ENCODE data around the gene FBXO38. TPM values are rescaled to one million over a fixed set of nuclear protein-coding genes. Genes with fewer than 3 reads are reported as not detected.

FBXO38 gene
- total RNA-seq, 1 donor from 2014 or later, result 60.0 TPM

DNA sequence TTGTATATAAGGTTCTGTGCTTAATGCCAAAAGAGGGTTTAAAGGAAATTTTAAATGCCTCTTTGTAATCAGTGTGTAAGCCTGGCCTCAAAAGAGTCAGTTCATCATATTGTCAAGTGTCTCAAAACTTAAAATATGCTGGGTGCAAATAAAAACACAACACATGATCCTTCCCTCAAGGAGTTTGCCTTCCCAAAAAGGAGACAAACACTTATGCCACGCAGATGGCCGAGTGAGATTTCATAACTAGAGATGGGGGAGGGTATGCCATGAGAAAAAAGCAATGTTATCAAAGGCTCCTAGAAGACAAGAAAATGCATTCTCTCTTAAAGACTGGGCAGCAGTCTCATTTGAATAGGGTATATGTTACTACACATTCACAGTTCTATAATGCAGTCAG, 55.2 kb downstream of the FBXO38 start:
- H3K27me3 ChIP-seq (ENCODE audit: control insufficient read depth in 3 of 3, insufficient read depth in 3 of 3, low read length in 3 of 3), result no peaks in the 10 kb centered on the region
- peaks cover 11 to 55% (median 29%) of the 10 kb centered on the region in 3 donors for H3K36me3 ChIP-seq (ENCODE audit: control insufficient read depth in 3 of 3, insufficient read depth in 3 of 3, low read length in 3 of 3)
- H3K9me3 ChIP-seq (ENCODE audit: control insufficient read depth in 3 of 3, low read length in 3 of 3), result no peaks in the 10 kb centered on the region
- no peak overlapping the region for H3K27ac ChIP-seq (ENCODE audit: low read depth, low read length)
- no peak overlapping the region for H3K9ac ChIP-seq (ENCODE audit: low read depth in 1 of 3, low read length in 3 of 3)
- H3K4me3 ChIP-seq (ENCODE audit: low read length in 3 of 3), result no peak overlapping the region
- H3K4me1 ChIP-seq (ENCODE audit: control insufficient read depth in 3 of 3, insufficient read depth in 3 of 3, low read length in 3 of 3), result no peaks in the 10 kb centered on the region

DNA sequence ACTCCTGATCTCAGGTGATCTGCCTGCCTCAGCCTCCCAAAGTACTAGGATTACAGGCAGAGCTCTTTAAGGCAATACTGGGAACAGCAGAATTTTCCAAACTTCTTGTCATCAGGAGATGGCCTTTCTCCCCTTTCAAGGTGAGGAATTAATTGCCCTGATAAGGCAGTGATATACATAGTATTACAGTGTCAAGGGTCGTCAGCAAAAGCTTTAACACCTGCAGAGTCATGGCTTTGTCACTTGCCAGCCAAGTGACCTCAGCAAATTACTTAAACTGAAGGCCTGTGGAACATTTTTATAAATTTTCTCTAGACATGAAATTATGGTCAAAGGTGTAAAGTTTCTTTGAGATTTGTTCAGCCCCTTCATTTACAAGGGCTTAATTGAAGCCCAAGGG, 59.5 kb downstream of the FBXO38 start:
- H3K27me3 ChIP-seq (ENCODE audit: control insufficient read depth in 3 of 3, insufficient read depth in 3 of 3, low read length in 3 of 3), result no peaks in the 10 kb centered on the region
- no peaks in the 10 kb centered on the region for H3K4me1 ChIP-seq (ENCODE audit: control insufficient read depth in 3 of 3, insufficient read depth in 3 of 3, low read length in 3 of 3)
- no peaks in the 10 kb centered on the region for H3K9me3 ChIP-seq (ENCODE audit: control insufficient read depth in 3 of 3, low read length in 3 of 3)
- H3K36me3 ChIP-seq (ENCODE audit: control insufficient read depth in 3 of 3, insufficient read depth in 3 of 3, low read length in 3 of 3), result peaks cover 11 to 34% (median 17%) of the 10 kb centered on the region in 3 donors
- H3K9ac ChIP-seq (ENCODE audit: low read depth in 1 of 3, low read length in 3 of 3), result no peak overlapping the region
- no peak overlapping the region for H3K27ac ChIP-seq (ENCODE audit: low read depth, low read length)
- no peak overlapping the region for H3K4me3 ChIP-seq (ENCODE audit: low read length in 3 of 3)

GRCh38 chr5:148443998-148444397, 60.2 kb downstream of the FBXO38 start:
- H3K4me3 ChIP-seq (ENCODE audit: low read length in 3 of 3), result no peak overlapping the region
- H3K9me3 ChIP-seq (ENCODE audit: control insufficient read depth in 3 of 3, low read length in 3 of 3), result no peaks in the 10 kb centered on the region
- peaks cover 11 to 28% (median 16%) of the 10 kb centered on the region in 3 donors for H3K36me3 ChIP-seq (ENCODE audit: control insufficient read depth in 3 of 3, insufficient read depth in 3 of 3, low read length in 3 of 3)
- no peak overlapping the region for H3K27ac ChIP-seq (ENCODE audit: low read depth, low read length)
- H3K27me3 ChIP-seq (ENCODE audit: control insufficient read depth in 3 of 3, insufficient read depth in 3 of 3, low read length in 3 of 3), result no peaks in the 10 kb centered on the region
- no peak overlapping the region for H3K9ac ChIP-seq (ENCODE audit: low read depth in 1 of 3, low read length in 3 of 3)
- H3K4me1 ChIP-seq (ENCODE audit: control insufficient read depth in 3 of 3, insufficient read depth in 3 of 3, low read length in 3 of 3), result no peaks in the 10 kb centered on the region

DNA sequence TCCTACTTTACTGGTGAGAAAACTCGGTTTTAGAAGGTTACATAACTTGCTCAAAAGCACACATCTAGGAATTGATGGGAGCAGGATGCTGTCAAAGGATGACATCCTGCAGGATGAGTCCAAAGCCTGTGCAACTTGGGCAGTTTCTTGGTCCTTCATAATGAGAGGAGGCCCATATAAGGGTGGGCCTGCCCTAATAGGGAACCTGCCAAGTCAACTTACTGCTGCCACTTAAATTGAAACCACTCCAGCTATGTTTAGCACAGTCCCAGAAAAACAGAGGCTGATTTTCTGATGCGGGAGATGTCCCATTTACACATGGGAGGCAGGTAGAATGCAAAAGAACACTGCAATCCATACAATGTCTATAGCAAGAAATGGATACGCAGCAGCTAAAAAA, 61.8 kb downstream of the FBXO38 start:
- H3K9me3 ChIP-seq (ENCODE audit: control insufficient read depth in 3 of 3, low read length in 3 of 3), result no peaks in the 10 kb centered on the region
- no peak overlapping the region for H3K4me3 ChIP-seq (ENCODE audit: low read length in 3 of 3)
- H3K9ac ChIP-seq (ENCODE audit: low read depth in 1 of 3, low read length in 3 of 3), result no peak overlapping the region

DNA sequence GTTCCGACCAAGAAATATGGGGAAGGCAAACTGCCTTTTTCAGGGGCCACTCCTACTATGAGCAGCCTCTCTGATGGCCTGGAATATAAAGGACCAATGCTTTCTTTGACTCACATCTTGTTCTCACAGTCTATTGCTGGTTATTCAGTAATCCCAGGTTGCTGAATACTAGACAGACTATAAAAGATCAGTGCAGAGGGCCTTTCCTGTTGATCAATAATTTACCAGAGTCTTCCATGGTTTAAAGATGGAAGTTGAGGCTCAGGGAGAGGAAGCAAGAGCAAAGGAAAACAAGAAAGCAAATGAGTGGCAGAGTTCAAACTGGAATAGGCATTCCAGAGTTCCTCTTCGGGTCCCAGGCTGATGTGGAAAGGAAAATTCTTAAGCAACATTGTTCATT, 62.9 kb downstream of the FBXO38 start:
- H3K36me3 ChIP-seq (ENCODE audit: control insufficient read depth in 3 of 3, insufficient read depth in 3 of 3, low read length in 3 of 3), result peaks cover 2 to 12% (median 6%) of the 10 kb centered on the region in 3 donors
- H3K27me3 ChIP-seq (ENCODE audit: control insufficient read depth in 3 of 3, insufficient read depth in 3 of 3, low read length in 3 of 3), result no peaks in the 10 kb centered on the region
- H3K4me1 ChIP-seq (ENCODE audit: control insufficient read depth in 3 of 3, insufficient read depth in 3 of 3, low read length in 3 of 3), result no peaks in the 10 kb centered on the region
- no peak overlapping the region for H3K9ac ChIP-seq (ENCODE audit: low read depth in 1 of 3, low read length in 3 of 3)
- no peaks in the 10 kb centered on the region for H3K9me3 ChIP-seq (ENCODE audit: control insufficient read depth in 3 of 3, low read length in 3 of 3)
- no peak overlapping the region for H3K4me3 ChIP-seq (ENCODE audit: low read length in 3 of 3)
- H3K27ac ChIP-seq (ENCODE audit: low read depth, low read length), result no peak overlapping the region

More for the DNA sequence above, 61.8 kb downstream of the FBXO38 start:
- no peaks in the 10 kb centered on the region for H3K4me1 ChIP-seq (ENCODE audit: control insufficient read depth in 3 of 3, insufficient read depth in 3 of 3, low read length in 3 of 3)
- H3K27ac ChIP-seq (ENCODE audit: low read depth, low read length), result no peak overlapping the region
- H3K27me3 ChIP-seq (ENCODE audit: control insufficient read depth in 3 of 3, insufficient read depth in 3 of 3, low read length in 3 of 3), result no peaks in the 10 kb centered on the region
- peaks cover 7 to 18% (median 13%) of the 10 kb centered on the region in 3 donors for H3K36me3 ChIP-seq (ENCODE audit: control insufficient read depth in 3 of 3, insufficient read depth in 3 of 3, low read length in 3 of 3)

DNA sequence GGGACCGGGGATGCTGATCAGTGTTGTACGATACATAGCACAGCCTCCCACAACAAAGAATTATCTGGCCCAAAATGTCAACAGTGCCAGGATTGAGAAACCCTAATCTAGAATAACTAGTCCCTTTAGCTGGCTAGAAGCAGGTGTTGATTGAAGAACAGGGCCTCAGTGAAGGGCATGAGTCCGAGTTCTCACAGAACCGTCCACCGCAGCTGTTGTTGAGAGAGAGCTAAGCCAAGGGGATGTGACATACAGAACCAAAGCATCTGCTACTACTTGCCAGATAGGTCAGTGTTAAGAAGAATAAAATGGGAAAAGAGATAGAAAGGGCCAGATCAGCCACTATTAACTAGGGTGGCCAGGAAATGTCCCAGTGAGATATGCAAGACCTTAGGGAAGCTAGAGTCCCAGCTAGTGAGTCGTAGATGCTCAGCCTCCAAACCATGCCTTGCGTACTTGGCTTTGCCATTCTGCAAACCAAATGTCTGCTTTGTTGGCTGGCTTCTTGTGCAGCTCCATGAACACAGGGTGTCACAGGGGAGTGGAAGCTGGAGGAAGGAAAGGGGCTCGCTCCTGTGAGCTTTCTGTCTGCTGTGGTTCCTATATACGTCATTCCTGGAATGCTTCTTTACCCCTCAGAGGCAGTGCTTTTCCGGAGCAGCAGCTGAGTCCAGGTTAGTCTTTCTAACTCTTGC, 68.9 kb downstream of the FBXO38 start:
- no peak overlapping the region for H3K27ac ChIP-seq (ENCODE audit: low read depth, low read length)
- H3K4me1 ChIP-seq (ENCODE audit: control insufficient read depth in 3 of 3, insufficient read depth in 3 of 3, low read length in 3 of 3), result no peaks in the 10 kb centered on the region
- no peak overlapping the region for H3K9ac ChIP-seq (ENCODE audit: low read depth in 1 of 3, low read length in 3 of 3)
- H3K27me3 ChIP-seq (ENCODE audit: control insufficient read depth in 3 of 3, insufficient read depth in 3 of 3, low read length in 3 of 3), result no peaks in the 10 kb centered on the region
- H3K36me3 ChIP-seq (ENCODE audit: control insufficient read depth in 3 of 3, insufficient read depth in 3 of 3, low read length in 3 of 3), result no peaks in the 10 kb centered on the region
- no peaks in the 10 kb centered on the region for H3K9me3 ChIP-seq (ENCODE audit: control insufficient read depth in 3 of 3, low read length in 3 of 3)
- H3K4me3 ChIP-seq (ENCODE audit: low read length in 3 of 3), result no peak overlapping the region

GRCh38 chr5:148454576-148454975, 70.8 kb downstream of the FBXO38 start:
- H3K27ac ChIP-seq (ENCODE audit: low read depth, low read length), result no peak overlapping the region
- no peaks in the 10 kb centered on the region for H3K9me3 ChIP-seq (ENCODE audit: control insufficient read depth in 3 of 3, low read length in 3 of 3)
- H3K27me3 ChIP-seq (ENCODE audit: control insufficient read depth in 3 of 3, insufficient read depth in 3 of 3, low read length in 3 of 3), result no peaks in the 10 kb centered on the region
- no peaks in the 10 kb centered on the region for H3K36me3 ChIP-seq (ENCODE audit: control insufficient read depth in 3 of 3, insufficient read depth in 3 of 3, low read length in 3 of 3)
- no peaks in the 10 kb centered on the region for H3K4me1 ChIP-seq (ENCODE audit: control insufficient read depth in 3 of 3, insufficient read depth in 3 of 3, low read length in 3 of 3)
- H3K4me3 ChIP-seq (ENCODE audit: low read length in 3 of 3), result no peak overlapping the region
- H3K9ac ChIP-seq (ENCODE audit: low read depth in 1 of 3, low read length in 3 of 3), result no peak overlapping the region

DNA sequence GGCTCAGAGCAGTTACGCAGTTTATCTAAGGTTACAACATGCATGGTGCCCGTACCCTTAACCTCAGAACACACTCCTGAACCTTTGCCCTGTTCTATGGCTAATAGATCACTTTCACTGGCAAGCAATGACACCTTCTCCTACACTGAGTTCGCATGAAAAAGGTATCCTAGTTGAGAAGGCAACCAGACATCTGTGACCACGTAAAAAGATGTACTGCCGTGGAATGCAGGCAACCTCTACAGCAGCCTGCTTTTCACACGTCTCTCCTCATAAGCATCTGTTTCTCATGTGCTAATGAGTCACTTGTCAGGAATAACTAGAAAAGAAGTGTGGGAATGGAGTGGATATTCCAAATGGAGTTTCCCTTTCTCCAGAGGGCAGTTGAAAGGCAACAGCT, 71.4 kb downstream of the FBXO38 start:
- no peak overlapping the region for H3K4me3 ChIP-seq (ENCODE audit: low read length in 3 of 3)
- no peak overlapping the region for H3K27ac ChIP-seq (ENCODE audit: low read depth, low read length)
- no peaks in the 10 kb centered on the region for H3K4me1 ChIP-seq (ENCODE audit: control insufficient read depth in 3 of 3, insufficient read depth in 3 of 3, low read length in 3 of 3)
- H3K36me3 ChIP-seq (ENCODE audit: control insufficient read depth in 3 of 3, insufficient read depth in 3 of 3, low read length in 3 of 3), result no peaks in the 10 kb centered on the region
- no peak overlapping the region for H3K9ac ChIP-seq (ENCODE audit: low read depth in 1 of 3, low read length in 3 of 3)
- H3K27me3 ChIP-seq (ENCODE audit: control insufficient read depth in 3 of 3, insufficient read depth in 3 of 3, low read length in 3 of 3), result no peaks in the 10 kb centered on the region
- H3K9me3 ChIP-seq (ENCODE audit: control insufficient read depth in 3 of 3, low read length in 3 of 3), result no peaks in the 10 kb centered on the region

DNA sequence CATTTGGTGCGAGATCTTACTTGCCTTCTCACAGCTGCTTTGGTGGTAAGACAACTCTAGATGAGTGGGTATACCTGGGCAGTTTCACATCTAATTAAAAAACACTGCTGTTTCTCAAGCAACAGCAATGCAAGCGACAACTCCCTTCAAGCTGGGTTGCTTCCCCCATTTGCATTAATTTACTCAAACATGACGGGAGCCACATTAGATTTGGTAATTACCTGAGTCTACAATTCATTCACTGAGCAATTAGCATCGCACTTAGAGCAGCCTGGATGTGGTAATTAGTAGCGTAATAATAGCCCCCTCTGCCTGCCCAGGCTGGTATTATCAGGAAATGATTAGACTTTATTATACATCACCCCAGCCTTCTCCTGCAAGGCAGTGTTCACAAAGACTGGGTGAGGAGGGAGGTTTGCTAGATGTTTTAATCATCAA, 73.4 kb downstream of the FBXO38 start:
- no peak overlapping the region for H3K4me3 ChIP-seq (ENCODE audit: low read length in 3 of 3)
- no peak overlapping the region for H3K9ac ChIP-seq (ENCODE audit: low read depth in 1 of 3, low read length in 3 of 3)
- no peaks in the 10 kb centered on the region for H3K9me3 ChIP-seq (ENCODE audit: control insufficient read depth in 3 of 3, low read length in 3 of 3)
- no peak overlapping the region for H3K27ac ChIP-seq (ENCODE audit: low read depth, low read length)
- no peaks in the 10 kb centered on the region for H3K4me1 ChIP-seq (ENCODE audit: control insufficient read depth in 3 of 3, insufficient read depth in 3 of 3, low read length in 3 of 3)
- H3K36me3 ChIP-seq (ENCODE audit: control insufficient read depth in 3 of 3, insufficient read depth in 3 of 3, low read length in 3 of 3), result no peaks in the 10 kb centered on the region
- H3K27me3 ChIP-seq (ENCODE audit: control insufficient read depth in 3 of 3, insufficient read depth in 3 of 3, low read length in 3 of 3), result no peaks in the 10 kb centered on the region

DNA sequence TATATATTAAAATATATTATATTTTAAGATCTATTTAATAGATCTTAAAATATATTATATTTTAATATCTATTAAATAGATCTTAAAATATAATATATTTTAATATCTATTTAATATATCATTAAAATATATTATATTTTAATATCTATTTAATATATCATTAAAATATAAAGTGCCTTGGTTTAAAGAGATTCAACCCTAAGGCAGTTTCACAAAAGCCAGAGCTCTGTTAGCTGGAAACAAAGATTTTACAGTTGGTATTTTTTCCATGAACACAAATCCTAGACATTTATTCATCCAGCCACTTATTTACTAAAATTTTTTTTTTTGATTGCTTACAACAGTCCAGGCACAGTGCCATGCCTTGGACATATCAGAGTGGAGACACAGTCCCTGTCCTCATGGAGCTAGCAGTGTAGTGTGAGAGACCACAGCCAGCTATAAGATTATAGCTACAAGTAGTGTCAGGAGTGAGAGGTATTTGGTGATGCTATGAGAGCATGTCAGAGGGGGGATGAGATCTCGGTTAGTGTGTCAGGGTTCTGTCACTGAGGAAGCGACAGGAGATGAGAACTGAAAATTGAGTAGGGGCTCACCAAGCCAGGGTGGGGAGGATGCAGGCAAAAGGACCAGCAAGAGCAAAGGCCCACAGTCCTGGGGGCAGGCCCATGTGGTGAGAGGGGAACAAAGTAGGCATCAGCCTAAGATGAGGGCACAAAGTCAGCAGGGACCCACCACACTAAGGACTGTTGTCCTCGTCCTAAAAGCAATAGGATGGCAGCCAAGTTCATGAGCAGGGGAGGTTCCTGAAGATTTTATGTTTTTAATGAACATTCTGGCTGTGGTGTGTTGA, 74.5 kb downstream of the FBXO38 start:
- Histone ChIP-seq H3K9ac (ENCODE audit: low read depth in 1 of 3, low read length in 3 of 3) (no peak overlapping the region), H3K9me3 (ENCODE audit: control insufficient read depth in 3 of 3, low read length in 3 of 3) (no peaks in the 10 kb centered on the region), H3K4me1 (ENCODE audit: control insufficient read depth in 3 of 3, insufficient read depth in 3 of 3, low read length in 3 of 3) (no peaks in the 10 kb centered on the region), H3K4me3 (ENCODE audit: low read length in 3 of 3) (no peak overlapping the region), H3K27ac (ENCODE audit: low read depth, low read length) (no peak overlapping the region), H3K36me3 (ENCODE audit: control insufficient read depth in 3 of 3, insufficient read depth in 3 of 3, low read length in 3 of 3) (no peaks in the 10 kb centered on the region), H3K27me3 (ENCODE audit: control insufficient read depth in 3 of 3, insufficient read depth in 3 of 3, low read length in 3 of 3) (no peaks in the 10 kb centered on the region)
